Suprapubic skin (tissue), 3 donors: ENCODE results near the gene RSRC2.

Source experiments
- EP300 ChIP-seq: sonication (generic); formaldehyde crosslinking; IDR thresholded peaks from one replicate; pipeline ENCODE4 v1.6.1; 2017; ENCODE audit warnings: antibody characterized with exemption
- POLR2A ChIP-seq, 2 donors: fragments of 450-650 bp; IDR thresholded peaks; one replicate each; pipeline ENCODE4 v1.6.1; 2017; ENCODE audit warnings: antibody characterized with exemption in 2 of 2, mild to moderate bottlenecking in 2 of 2, moderate library complexity in 2 of 2
- TF ChIP-seq, protein P1 (sequence below), 2 donors: fragments of 200-600 bp in 1 of 2; fragments of 450-650 bp in 1 of 2; sonication (generic) in 1 of 2; IDR thresholded peaks; one replicate each; pipeline ENCODE4 v1.5.1; 2016 to 2019; ENCODE audit warnings: antibody characterized with exemption in 2 of 2, mild to moderate bottlenecking in 1 of 2, moderate library complexity in 1 of 2

DNA sequence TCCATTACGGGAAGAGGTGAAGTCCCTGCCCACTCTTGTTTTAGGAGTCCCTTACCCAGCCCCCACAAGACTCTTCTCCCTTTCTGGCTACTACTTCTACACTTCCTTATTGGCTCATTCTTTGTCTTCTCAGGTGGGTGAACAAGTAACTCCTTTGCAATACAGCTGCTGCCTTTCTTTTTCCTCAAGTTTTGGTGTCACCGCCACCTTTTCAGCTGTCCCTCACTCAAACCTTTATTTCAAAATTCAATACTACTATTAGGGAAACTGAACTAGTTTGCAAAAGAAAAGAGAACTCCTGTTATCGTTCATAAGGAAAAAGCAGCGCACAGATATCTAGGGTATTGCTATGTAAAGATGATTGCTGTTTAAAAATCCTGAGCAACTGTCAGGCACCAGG is 6.1 kb downstream of the RSRC2 start:
- TF ChIP-seq, protein P1, sequence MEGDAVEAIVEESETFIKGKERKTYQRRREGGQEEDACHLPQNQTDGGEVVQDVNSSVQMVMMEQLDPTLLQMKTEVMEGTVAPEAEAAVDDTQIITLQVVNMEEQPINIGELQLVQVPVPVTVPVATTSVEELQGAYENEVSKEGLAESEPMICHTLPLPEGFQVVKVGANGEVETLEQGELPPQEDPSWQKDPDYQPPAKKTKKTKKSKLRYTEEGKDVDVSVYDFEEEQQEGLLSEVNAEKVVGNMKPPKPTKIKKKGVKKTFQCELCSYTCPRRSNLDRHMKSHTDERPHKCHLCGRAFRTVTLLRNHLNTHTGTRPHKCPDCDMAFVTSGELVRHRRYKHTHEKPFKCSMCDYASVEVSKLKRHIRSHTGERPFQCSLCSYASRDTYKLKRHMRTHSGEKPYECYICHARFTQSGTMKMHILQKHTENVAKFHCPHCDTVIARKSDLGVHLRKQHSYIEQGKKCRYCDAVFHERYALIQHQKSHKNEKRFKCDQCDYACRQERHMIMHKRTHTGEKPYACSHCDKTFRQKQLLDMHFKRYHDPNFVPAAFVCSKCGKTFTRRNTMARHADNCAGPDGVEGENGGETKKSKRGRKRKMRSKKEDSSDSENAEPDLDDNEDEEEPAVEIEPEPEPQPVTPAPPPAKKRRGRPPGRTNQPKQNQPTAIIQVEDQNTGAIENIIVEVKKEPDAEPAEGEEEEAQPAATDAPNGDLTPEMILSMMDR (IDR thresholded peaks at IDR 0.05), result no peak
- TF ChIP-seq POLR2A (IDR thresholded peaks at IDR 0.05) (no peak), EP300 (no peak)
